GM23248 (cell line): Measurements from ENCODE around the gene ACTRT3. TPM values are rescaled to one million over a fixed set of nuclear protein-coding genes. Genes with fewer than 3 reads are reported as not detected.
"Not testable (repeated sequence)": the region's sequence is repeated elsewhere in the genome, so short reads cannot be mapped to it uniquely, and the experiment has no call there.

Experiments used
- DNase-seq: peaks from one replicate; pipeline ENCODE4 v3.0.0-alpha.2; 2015
- H2AFZ ChIP-seq: fragments of 200-600 bp; sonication (generic); 2 replicates; pipeline ENCODE4 v1.6.1; 2016; ENCODE audit warnings: antibody characterized with exemption
- H3F3A ChIP-seq: fragments of 200-600 bp; sonication (generic); 2 replicates; pipeline ENCODE4 v1.6.1; 2016; ENCODE audit warnings: mild to moderate bottlenecking, antibody characterized with exemption, mixed run types; ENCODE audit not compliant: insufficient read depth
- H3K27ac ChIP-seq: fragments of 200-600 bp; sonication (generic); 2 replicates; pipeline ENCODE4 v1.5.1; 2016; ENCODE audit warnings: mild to moderate bottlenecking
- H3K27me3 ChIP-seq: fragments of 200-600 bp; sonication (generic); replicated peaks from 2 replicates; pipeline ENCODE4 v1.6.1; 2016; ENCODE audit warnings: mild to moderate bottlenecking; ENCODE audit not compliant: insufficient read depth
- H3K36me3 ChIP-seq: fragments of 200-600 bp; sonication (generic); 2 replicates; pipeline ENCODE4 v1.6.1; 2016; ENCODE audit warnings: low read depth, mild to moderate bottlenecking
- H3K4me1 ChIP-seq: fragments of 200-600 bp; sonication (generic); 2 replicates; pipeline ENCODE4 v1.6.1; 2016; ENCODE audit warnings: mild to moderate bottlenecking; ENCODE audit not compliant: insufficient read depth
- H3K4me2 ChIP-seq: fragments of 200-600 bp; sonication (generic); one replicate; pipeline ENCODE4 v1.6.1; 2016; ENCODE audit warnings: mild to moderate bottlenecking; ENCODE audit not compliant: unreplicated experiment
- H3K4me3 ChIP-seq: fragments of 200-600 bp; sonication (generic); 2 replicates; pipeline ENCODE4 v1.5.1; 2016; ENCODE audit warnings: mild to moderate bottlenecking
- H3K79me2 ChIP-seq: fragments of 200-600 bp; sonication (generic); 2 replicates; pipeline ENCODE4 v1.6.1; 2016; ENCODE audit warnings: mild to moderate bottlenecking; ENCODE audit not compliant: insufficient read depth
- H3K9ac ChIP-seq: fragments of 200-600 bp; sonication (generic); 2 replicates; pipeline ENCODE4 v1.6.1; 2016; ENCODE audit warnings: mild to moderate bottlenecking
- H3K9me2 ChIP-seq: fragments of 200-600 bp; sonication (generic); 2 replicates; pipeline ENCODE4 v1.6.1; 2016; ENCODE audit warnings: mixed run types, mild to moderate bottlenecking, moderate library complexity; ENCODE audit not compliant: insufficient read depth
- H3K9me3 ChIP-seq: fragments of 200-600 bp; sonication (generic); one replicate; pipeline ENCODE4 v1.6.1; 2017; ENCODE audit warnings: low read depth
- H4K20me1 ChIP-seq: fragments of 200-600 bp; sonication (generic); 2 replicates; pipeline ENCODE4 v1.6.0; 2016; ENCODE audit not compliant: insufficient read depth
- EZH2 ChIP-seq: fragments of 200-600 bp; sonication (generic); IDR thresholded peaks from 2 replicates; pipeline ENCODE4 v1.6.1; 2018; ENCODE audit warnings: antibody characterized with exemption, mild to moderate bottlenecking; ENCODE audit not compliant: insufficient read depth, poor library complexity, severe bottlenecking
- EZH2phosphoT487 ChIP-seq: fragments of 200-600 bp; sonication (generic); IDR thresholded peaks from 2 replicates; pipeline ENCODE4 v1.6.1; 2018; ENCODE audit warnings: antibody characterized with exemption, moderate library complexity, mild to moderate bottlenecking, low read depth; ENCODE audit not compliant: insufficient read depth
- WGBS, 2 experiments: methylation state at CpG; one replicate each; pipeline ENCODE4 v1.1.6; 2015 to 2017; ENCODE audit warnings: low lambda C conversion rate in 2 of 2, low coverage in 1 of 2; ENCODE audit errors: missing lambda C conversion rate in 2 of 2; 5-methylcytosine and 5-hydroxymethylcytosine counted together
- in situ Hi-C: fragments of 300-500 bp; cut with MboI; formaldehyde crosslinking; loops from 2 replicates; pipeline ENCODE4 v1.15.0; 2020
- polyA plus RNA-seq: library from polyadenylated mRNA; unstranded; fragments of >200 nt; fragmentation: Nextera tagmentation; extraction: Ambion mirVana; gene quantifications from 2 replicates; pipeline ENCODE4 v1.2.1, GENCODE V29; 2016
- small RNA-seq: library from RNA; depleted of rRNA; stranded (forward); fragments of <200 nt; gene quantifications from one replicate; pipeline ENCODE3, GENCODE V24; 2014; ENCODE audit warnings: low read depth, low replicate concordance
- total RNA-seq: library from RNA; depleted of rRNA; stranded (reverse); fragments of >200 nt; shearing (Covaris generic); gene quantifications from 2 replicates; pipeline ENCODE4 v1.2.3, GENCODE V29; 2014; rRNA removed

ACTRT3 gene
- total and polyA plus RNA-seq, 2 experiments from 2014 or later = 3.3 to 5.2 TPM

- DNase-seq = no peak
- Histone ChIP-seq H3F3A (no peaks in the 10 kb centered on the region), H3K27ac (no peak overlapping the region), H3K79me2 (no peaks in the 10 kb centered on the region), H3K9ac (no peak overlapping the region), H3K36me3 (no peaks in the 10 kb centered on the region), H2AFZ (no peak overlapping the region), H4K20me1 (no peaks in the 10 kb centered on the region), H3K4me2 (no peak overlapping the region), H3K9me2 (peaks cover 4% of the 10 kb centered on the region; the same call in 1 of the 2 replicates), H3K9me3 (no peaks in the 10 kb centered on the region), H3K27me3 (no peaks in the 10 kb centered on the region; the same call in 1 of the 2 replicates), H3K4me3 (no peak overlapping the region), H3K4me1 (no peaks in the 10 kb centered on the region)
- in situ Hi-C loops = no loop called here
- TF ChIP-seq EZH2 (no peak), EZH2phosphoT487 (no peak)
Measured at GRCh38 chr3:169722724-169723123, 46.6 kb downstream of the ACTRT3 start.

DNA sequence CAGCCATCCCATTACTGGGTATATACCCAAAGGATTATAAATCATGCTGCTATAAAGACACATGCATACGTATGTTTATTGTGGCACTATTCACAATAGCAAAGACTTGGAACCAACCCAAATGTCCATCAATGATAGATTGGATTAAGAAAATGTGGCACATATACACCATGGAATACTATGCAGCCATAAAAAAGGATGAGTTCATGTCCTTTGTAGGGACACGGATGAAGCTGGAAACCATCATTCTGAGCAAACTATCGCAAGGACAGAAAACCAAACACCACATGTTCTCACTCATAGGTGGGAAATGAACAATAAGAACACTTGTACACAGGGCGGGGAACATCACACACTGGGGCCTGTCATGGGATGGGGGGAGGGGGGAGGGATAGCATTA is 50.9 kb downstream of the ACTRT3 start:
- H3F3A ChIP-seq, H3K9me3 ChIP-seq, H3K4me1 ChIP-seq, H3K27ac ChIP-seq, H2AFZ ChIP-seq, H3K27me3 ChIP-seq, H3K9me2 ChIP-seq, H3K9ac ChIP-seq, in situ Hi-C loops, H3K4me2 ChIP-seq, DNase-seq, H3K36me3 ChIP-seq, H3K79me2 ChIP-seq, H3K4me3 ChIP-seq, H4K20me1 ChIP-seq: not testable (repeated sequence)
- WGBS, 2 experiments = 50 to 58% methylated on average over 4 of the region's 4 CpGs

Small RNA genes within 50 kb of the gene (small RNA-seq; reads per million reads assigned to genes)
- gene RNU6-637P = not detected

Other genes starting within 250 kb of the ACTRT3 start
- gene MECOM, start 105.8 kb downstream of the ACTRT3 start, total RNA-seq = 1.8 and 3.5 TPM in 2 replicates
- gene MECOM, start 105.8 kb downstream of the ACTRT3 start, polyA plus RNA-seq = 1.3 and 2.3 TPM in 2 replicates
- 59.2 and 59.7 TPM in 2 replicates for gene TERC, start 4.5 kb downstream of the ACTRT3 start, total RNA-seq
- gene TERC, start 4.5 kb downstream of the ACTRT3 start, polyA plus RNA-seq = not detected in 2 replicates
- gene MYNN, start 3.8 kb upstream of the ACTRT3 start, total RNA-seq = 18.4 and 19.6 TPM in 2 replicates
- gene MYNN, start 3.8 kb upstream of the ACTRT3 start, polyA plus RNA-seq = 14.4 and 14.5 TPM in 2 replicates
- not detected in 2 replicates for gene LRRIQ4, start 43.3 kb upstream of the ACTRT3 start, total RNA-seq
- not detected in 2 replicates for gene LRRIQ4, start 43.3 kb upstream of the ACTRT3 start, polyA plus RNA-seq
- 3.4 and 9.4 TPM in 2 replicates for gene LRRC34, start 43.3 kb upstream of the ACTRT3 start, total RNA-seq
- gene LRRC34, start 43.3 kb upstream of the ACTRT3 start, polyA plus RNA-seq = 4.2 and 5.9 TPM in 2 replicates
- gene LRRC31, start 100.4 kb upstream of the ACTRT3 start, total RNA-seq = not detected in 2 replicates
- not detected in 2 replicates for gene LRRC31, start 100.4 kb upstream of the ACTRT3 start, polyA plus RNA-seq
- gene SAMD7, start 142.0 kb upstream of the ACTRT3 start, total RNA-seq = not detected in 2 replicates
- not detected in 2 replicates for gene SAMD7, start 142.0 kb upstream of the ACTRT3 start, polyA plus RNA-seq
- 34.0 and 39.4 TPM in 2 replicates for gene SEC62, start 197.2 kb upstream of the ACTRT3 start, total RNA-seq
- gene SEC62, start 197.2 kb upstream of the ACTRT3 start, polyA plus RNA-seq = 185 and 193 TPM in 2 replicates